UCSD-AML1 (cell line): Measurements from ENCODE around the gene EQTN.
"Not testable (repeated sequence)": the region's sequence is repeated elsewhere in the genome, so short reads cannot be mapped to it uniquely, and the experiment has no call there.

Experiments
- DNase-seq: peaks from one replicate; lab custom pipeline; 2025; ENCODE audit not compliant: unreplicated experiment; lab: John Stamatoyannopoulos, UW

Gene EQTN

DNA sequence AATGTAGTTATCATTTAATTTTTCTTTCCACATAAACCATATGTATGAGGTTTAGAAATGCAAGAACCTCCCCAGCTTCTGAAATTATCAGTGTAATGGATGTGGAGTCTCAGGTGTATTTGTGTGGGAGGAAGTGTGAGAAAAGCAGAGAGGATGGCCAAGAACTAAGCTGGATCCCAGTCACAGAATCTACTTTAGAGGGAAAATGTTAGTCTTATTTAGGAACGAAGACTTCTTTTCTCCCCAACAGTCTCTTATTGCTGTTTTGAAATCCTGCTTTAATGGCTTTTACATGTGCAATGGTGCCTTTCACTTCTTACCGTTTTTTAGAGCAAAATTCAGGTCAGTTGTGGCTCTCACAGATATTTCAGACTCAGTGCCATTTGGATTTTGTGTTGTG is 3.0 kb downstream of the EQTN start:
- DNase-seq: no peak

DNA sequence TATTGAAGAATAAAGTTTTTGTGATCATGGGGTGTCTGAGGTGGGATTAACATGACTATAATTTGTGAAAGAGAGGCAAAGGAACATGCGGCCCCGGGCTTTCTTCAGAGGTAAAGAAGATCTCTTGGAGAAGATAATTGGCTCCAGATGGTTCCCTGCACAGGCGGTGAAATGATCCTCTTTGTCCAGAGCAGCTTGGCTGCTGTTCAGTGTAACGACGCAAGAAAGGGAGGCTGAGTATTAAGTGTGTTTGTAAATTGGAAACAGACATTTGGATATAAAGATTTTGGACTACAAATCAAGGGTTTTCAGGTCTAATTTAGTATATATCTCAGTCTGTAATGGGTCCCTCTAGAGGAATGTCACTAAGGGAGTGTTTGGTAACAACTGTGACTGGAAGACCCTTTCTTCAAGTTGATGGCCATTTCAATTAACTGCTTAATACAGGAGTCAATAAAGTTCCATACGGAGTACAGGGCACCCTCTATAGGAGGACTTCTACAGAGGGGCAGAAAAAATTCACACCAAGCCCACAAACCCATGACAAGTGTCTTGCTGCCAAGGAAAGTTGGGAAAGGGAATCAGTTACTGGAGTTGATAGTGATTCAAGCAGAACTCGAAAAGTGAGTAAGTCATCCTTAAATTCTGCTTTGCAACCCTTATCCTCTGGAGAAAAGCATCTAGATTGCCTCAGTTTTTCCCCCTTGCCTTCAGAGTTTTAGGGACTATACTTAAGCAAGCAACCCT is 4.1 kb downstream of the EQTN start:
- no peak for DNase-seq

GRCh38 chr9:27291292-27291691 is 5.7 kb downstream of the EQTN start:
- DNase-seq: no peak

GRCh38 chr9:27282269-27282668 is 14.7 kb downstream of the EQTN start:
- DNase-seq: no peak

DNA sequence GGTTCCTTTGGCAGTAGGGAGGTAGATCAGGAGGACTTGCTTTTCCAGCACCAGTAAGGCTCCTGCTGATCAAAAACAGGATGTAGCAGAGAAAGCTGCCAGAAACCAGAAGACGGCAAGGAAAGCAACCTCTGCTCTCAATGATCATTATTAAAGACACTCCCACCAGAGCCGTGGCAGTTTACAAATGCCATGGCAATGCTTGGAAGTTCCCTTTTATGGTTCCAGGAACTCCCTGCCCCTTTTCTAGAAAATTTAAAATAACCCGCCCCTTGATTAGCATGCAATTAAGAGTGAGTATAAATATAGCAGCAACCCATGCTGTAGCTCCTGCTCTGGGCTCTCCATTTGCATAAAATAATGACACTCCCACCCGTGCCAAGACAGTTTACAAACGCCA is 16.1 kb downstream of the EQTN start:
- DNase-seq: peak; percentile 46

DNA sequence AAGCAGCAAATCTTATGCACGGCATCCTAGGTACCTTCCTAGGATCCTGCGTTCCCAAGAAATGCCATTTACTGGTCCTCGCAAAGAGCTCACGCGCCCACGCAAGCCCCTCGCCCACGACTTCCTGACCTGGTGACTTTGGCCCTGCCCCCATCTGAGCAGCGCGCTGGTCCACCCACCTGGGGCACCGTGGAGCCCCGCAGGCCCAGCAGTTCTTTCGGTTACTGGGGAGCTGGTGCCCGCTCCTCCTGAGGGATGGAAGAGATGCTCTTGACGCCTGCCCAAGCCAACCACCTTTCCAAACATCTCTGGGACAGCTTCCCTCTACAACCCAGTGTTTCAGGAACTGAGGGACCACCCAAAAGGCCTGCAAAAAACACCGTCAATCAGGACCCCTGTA is 16.7 kb downstream of the EQTN start:
- DNase-seq: no peak

GRCh38 chr9:27279611-27280010 is 17.3 kb downstream of the EQTN start:
- DNase-seq: no peak

DNA sequence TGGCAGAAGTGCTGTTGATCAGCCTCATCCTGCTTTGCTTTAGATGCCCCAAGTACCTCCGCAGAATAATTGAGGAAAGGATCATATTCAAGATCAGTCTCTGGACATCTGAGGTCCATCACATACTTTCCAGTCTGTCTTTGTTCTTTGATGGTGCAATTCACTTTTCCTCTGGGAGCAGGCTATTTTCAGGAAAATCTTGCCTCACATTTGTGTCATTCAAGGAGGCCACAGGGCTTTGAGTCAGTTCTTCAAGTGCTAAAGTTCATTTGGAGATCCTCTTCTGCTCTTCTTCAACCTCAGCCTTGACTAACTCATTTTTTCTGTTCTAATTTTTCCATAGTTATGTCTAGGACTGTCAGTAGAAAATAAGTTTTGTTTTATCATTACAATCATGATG is 18.6 kb downstream of the EQTN start:
- DNase-seq: no peak

DNA sequence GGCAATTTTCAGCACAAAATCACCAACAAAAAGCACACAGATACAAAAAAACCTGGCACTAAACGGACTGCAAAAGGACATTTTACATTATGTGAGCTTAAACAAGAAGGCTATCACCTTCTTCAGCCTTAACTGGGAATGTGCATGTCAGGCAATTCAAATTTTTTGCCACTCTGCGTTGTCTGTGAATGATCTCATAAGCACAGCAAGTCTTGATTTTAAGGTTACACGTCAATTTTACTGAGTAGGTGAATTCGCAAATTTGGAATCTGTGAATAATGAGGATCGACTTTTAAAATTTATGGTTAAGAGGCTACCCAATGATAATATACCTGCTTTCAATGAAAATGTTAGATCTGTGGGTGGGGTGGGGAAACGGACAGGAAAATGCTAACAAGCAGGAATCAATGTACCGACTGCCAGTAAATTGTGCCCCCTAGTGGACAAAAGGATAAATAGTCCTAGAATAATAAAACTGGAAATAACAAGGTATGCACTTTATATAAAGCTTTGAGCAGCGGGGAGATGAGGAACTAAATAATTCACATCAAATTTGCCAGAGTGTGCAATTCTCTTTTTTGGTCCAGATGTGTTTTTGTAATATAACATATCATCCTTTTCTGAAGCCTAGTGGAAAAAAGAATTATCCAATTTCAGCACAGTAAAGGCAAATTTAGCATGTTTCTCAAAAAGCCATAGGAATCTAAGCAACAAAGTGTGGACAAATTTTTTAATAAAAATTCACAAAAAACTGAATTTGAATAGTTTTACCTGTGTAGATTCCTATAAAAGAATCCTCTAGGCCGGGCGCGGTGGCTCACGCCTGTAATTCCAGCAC is 20.5 kb downstream of the EQTN start:
- DNase-seq: no peak

DNA sequence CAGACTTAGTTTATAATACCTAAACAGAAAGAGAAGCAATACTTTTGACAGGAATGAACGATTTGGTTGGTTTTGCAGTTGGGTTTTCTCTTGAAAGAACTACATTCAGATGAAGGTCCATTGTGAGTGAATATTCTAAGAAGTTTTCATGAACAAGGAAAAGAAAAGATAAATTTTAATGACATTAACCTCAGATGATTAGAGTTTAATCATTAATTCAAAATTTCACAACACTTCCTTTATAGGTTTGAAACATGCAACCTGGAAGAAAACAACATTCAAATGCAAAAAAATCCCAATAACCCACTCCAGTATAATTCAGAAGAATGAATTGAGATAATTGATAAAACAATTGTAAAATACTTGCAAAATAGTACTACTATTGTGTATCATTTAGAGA is 23.8 kb downstream of the EQTN start:
- DNase-seq: no peak

GRCh38 chr9:27272103-27272502 is 24.8 kb downstream of the EQTN start:
- no peak for DNase-seq

- DNase-seq: no peak
Measured at GRCh38 chr9:27261517-27262211, 35.3 kb downstream of the EQTN start.

GRCh38 chr9:27260789-27261516 is 36.0 kb downstream of the EQTN start:
- no peak for DNase-seq

- DNase-seq: no peak
Measured at GRCh38 chr9:27258662-27259061, 38.3 kb downstream of the EQTN start.

GRCh38 chr9:27248702-27249101 is 48.2 kb downstream of the EQTN start:
- DNase-seq: no peak

- DNase-seq: peak; percentile 49
Measured at GRCh38 chr9:27247756-27248155, 49.2 kb downstream of the EQTN start.

- DNase-seq: not testable (repeated sequence)
Measured at GRCh38 chr9:27239648-27240047, 57.3 kb downstream of the EQTN start.
